IPS-11a (cell line): Measurements from ENCODE around the gene PHF21A.
A peak's percentile ranks its signal among the peaks of the same experiment; 100 is the strongest.

Source experiments
- H3K4me3 ChIP-seq: one replicate; pipeline ENCODE4 v1.5.1; 2013; ENCODE audit warnings: low read depth, low read length, control low read depth

PHF21A gene

DNA sequence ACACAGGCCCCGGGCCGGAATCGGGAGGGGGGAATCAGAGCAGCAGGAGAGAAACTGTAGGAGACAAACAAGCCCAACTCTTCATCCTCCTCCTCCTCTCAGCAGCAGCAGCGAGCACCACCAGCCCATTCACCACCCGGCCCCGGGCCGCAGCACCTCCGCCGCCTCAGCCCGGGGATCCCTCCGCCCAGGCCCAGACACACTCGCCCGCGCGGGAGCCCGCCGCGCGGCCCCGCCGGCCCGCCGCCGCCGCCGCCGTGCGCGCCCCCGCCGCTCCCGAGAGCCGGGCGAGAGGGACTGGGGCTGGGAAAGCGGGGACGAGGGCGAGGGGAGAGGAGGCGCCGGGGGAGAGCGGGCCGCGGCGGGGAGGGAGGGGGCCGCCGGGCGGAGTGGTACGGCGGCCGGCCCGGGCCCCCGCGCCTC, at the start of gene PHF21A:
Gene PHF21A, minus strand, starts transcription at position 154 of the 423 bp plus-strand sequence. CDS start 37,235 bp downstream, outside the sequence.
- H3K4me3 ChIP-seq, result peak within 1 kb of the TSS; percentile 68

DNA sequence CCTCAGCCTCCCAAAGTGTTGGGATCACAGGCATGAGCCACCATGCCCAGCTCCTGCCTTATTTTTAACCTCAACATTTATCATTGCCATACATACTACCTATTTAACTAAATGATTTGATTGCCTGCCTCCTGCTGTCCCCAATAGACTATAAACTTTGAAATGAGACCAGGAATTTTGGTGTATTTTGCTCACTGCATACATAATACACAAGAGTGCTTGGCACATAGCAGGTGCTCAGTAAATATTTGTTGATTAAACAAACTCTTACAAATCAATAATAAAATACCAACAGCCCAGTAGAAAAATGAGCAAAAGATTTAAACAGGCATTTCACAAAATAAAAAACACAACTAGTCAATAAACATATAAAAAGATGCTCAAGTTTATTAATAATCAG, 49.5 kb upstream of the PHF21A start:
- H3K4me3 ChIP-seq, result no peak overlapping the region

DNA sequence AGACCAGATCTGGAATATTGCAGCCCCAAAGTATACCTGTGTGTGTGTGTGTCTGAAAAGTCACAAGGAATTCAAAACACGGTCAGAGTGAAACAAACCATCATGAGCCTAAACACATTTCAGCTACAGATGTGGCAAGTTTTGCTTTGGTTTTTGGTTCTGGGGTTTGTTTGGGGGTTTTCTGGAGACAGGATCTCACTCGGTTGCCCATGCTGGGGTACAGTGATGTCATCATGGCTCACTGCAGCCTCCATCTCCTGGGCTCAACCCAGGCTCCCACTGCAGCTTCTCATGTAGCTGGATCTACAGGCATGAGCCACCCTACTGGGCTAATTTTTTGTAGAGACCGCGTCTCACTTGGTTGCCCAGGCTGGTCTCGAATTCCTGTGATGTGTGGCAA, 41.4 kb upstream of the PHF21A start:
- no peak overlapping the region for H3K4me3 ChIP-seq

DNA sequence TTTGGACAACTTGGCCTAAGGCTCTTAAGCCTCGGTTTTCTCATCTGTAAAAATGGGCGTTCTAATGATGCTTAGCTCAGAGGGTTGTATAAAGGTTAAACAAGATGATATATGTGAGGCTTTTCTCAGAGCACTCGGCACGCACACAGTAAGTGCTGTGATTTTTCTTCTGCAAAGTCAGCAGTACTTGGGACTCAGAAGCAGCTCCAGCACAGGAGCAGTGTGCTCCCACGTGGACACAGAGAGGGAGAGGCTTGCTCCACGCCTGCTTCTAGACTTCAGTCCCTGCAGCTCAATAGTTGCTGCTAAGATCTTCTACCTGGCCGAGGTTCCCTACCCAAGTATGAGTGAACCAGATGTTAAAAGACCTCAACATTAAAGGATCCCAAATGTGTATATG, 39.9 kb upstream of the PHF21A start:
- H3K4me3 ChIP-seq, result no peak overlapping the region

DNA sequence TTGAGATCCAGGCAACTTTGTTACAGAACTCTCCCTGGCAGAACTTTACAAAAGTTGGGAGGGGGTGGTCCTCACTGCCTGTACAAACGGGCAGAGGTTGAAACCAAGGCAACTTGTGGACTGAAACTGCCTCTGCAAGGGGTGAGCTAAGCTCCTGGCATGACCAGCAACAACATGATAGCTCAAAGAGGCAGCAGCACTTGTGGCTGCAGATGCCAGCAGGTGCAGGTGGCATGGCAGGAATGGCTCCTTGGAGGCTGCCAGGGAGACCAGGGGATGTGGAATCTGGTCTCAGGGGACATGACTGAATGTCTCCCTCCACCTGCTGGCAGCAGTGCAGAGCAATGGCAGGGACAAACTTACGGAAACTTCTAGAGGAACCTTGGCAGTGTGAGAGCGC, 38.8 kb upstream of the PHF21A start:
- no peak overlapping the region for H3K4me3 ChIP-seq

DNA sequence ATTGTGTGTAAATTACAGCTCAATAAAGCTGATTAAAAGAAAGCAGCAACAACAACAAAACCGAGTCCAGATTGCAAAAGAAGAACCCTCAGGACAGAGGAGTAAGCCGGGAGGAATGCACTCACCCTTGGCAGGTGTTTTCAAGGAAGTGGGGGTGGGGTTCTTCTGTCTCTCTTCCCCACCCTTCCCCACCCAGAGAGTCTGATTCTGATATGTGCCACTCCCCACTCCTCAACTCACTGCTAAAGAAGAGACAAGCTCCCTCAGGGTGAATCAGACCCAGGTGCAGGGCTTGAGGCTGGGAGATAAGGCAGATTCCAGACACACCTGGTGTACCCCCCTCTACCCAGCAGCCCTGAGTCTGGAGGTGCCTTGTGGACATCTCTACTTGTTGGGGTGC, 38.4 kb upstream of the PHF21A start:
- no peak overlapping the region for H3K4me3 ChIP-seq

DNA sequence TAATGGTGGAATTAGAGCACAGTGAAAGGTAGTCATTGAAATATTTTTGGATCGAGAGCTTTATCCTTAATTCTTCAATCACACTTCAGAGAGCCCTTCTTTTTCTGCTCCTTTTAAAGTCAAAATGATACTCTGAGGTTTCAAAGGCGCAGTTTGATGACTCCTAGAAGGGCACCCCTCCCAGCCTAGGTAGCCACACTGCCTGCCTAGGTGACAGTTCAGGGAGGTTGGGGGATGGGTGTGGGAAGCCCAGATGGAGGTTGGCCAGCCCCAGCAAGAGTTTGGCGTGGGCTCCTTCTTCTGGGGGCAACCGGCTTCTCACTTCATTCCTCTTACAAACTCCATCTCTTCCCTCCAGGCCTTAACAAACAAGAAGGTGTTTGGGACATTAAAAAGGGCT, 28.6 kb upstream of the PHF21A start:
- H3K4me3 ChIP-seq, result no peak overlapping the region

DNA sequence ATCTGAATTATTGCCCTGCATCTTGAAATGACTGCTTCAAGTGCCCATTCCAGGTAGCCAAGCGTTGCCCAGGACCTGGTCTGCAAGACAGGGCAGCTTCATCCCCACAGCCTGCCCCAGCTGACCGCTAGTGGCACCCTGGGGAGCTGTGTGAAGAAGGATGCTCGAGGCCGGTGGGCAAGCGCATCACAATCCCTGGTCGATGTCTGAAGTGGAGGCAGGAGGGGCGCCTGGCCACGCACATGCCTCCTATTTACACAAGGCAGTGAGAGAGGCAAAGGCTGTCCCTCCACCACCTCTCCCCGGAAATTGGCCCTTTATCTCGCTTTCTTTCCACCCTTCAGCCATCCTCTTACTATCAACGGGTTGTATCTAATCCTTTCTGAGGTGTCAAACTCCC, 28.1 kb upstream of the PHF21A start:
- H3K4me3 ChIP-seq, result no peak overlapping the region

DNA sequence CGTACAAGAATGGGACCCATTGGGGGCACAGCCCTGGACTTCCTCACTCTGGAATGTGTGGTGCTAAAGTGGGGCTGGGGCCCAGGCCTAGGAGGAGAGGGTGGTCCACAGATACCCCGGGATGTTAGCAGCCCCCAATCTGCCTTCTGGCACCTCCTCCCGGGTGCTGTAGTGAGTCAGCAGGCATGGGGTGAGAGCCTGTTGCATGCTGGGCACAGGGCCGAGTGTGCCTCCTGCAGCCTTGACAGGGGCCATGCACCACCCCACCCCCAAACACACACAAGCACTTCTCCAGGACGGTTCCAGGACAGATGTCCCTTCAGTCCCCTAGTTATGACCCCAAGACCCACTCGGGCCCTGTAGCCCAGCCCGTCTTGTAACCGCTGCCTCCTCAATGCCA, 23.5 kb upstream of the PHF21A start:
- H3K4me3 ChIP-seq, result no peak overlapping the region

DNA sequence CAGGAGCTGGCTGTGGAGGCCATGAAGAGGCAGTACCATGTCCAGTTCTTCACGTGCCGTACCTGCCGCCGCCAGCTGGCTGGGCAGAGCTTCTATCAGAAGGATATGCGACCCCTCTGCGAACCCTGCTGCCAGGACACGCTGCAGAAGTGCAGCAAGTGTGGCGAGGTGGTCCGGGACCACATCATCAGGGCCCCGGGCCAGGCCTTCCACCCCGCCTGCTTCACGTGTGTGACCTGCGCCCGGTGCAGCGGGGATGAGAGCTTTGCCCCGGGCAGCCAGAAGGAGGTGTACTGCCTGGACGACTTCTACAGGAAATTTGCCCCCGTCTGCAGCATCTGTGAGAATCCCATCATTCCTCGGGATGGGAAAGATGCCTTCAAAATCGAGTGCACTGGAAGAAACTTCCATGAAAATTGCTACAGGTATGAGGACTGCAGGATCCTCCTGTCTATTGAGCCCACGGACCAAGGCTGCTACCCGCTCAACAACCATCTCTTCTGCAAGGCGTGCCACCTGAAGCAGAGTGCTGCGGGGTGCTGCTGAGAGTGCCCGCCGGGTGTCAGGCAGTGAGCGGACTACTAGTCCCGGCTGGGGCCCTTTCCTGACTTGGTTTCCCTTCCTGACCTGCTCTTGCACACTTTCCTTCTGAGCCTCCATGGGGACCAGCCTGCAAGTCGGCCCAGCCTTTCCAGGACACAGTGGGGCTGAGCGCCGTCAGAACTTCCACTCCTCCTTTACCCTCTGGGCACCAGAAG, 22.0 kb upstream of the PHF21A start:
- no peak overlapping the region for H3K4me3 ChIP-seq

DNA sequence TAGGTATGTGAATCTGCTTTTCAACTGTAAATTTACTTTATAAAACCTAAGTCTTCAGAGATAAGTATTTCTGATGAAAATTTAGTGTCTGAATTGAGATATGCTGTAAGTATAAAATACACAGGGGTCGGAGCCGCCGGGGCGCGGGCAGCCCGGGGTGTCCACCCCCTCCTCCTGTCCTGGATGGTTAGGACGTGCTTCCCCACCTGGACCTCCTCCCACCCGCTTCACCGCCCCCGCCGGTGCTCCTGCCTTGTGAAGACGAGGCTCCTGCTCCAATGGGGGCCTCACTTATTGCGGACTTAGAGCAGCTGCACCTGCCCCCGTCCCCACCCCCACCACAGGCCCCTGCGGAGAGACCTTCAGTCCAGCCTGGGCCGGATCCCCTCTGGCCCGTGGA, 21.3 kb upstream of the PHF21A start:
- H3K4me3 ChIP-seq, result no peak overlapping the region

DNA sequence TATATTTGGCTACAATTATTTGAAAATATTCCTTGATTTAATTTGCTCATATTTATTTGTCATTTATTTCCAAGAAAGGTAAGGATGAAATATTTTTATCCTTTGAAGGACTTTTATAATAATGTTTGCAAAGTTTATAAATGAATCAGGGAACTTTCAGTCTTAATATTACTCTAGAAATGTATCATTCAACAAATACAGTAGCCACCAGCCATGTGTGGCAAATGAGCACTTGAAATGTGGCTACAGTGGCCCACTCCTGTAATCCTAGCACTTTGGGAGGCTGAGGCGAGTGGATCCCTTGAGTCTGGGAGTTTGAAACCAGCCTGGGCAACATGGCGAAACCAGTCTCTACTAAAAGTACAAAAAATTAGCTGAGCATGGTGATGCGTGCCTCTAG, 20.3 kb upstream of the PHF21A start:
- no peak overlapping the region for H3K4me3 ChIP-seq

DNA sequence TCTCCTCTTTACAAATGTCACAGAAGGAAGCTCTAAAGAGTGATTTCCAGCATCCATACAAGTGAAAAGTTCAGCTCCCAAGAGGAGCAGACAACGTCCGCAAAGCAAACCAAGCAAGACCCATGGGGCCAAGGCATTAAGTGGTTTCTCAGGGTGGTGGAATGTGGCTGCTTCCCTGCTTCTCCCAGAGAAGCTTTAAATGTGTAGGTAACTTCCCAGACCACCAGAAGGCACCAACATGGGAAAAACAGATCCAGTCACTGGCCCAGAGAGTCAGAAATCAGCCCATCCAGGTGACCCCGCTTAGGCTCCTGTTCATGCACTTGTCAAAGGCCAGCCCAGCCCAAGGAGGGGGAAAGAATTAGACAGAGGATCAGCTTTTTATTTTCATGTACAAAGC, 13.3 kb upstream of the PHF21A start:
- no peak overlapping the region for H3K4me3 ChIP-seq

DNA sequence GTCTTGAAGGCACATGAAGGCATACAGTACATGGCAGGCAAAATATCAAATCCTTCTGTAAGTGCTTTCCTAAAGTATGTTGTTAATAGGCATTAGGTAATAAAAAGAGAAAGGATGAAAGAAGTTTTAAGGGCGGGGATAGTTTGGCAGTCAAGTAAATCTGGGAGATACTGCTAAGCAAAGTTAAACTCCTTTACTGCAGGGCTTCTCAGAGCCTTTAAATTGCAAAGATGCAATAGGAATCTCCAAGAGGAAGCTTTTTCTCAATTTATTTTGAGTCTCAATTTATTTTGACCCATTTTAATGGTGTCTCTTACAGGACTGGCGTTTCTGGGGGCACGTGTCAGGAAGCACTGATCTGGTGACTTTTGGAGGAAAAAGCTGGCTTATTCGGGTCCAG, 12.8 kb upstream of the PHF21A start:
- H3K4me3 ChIP-seq, result no peak overlapping the region

DNA sequence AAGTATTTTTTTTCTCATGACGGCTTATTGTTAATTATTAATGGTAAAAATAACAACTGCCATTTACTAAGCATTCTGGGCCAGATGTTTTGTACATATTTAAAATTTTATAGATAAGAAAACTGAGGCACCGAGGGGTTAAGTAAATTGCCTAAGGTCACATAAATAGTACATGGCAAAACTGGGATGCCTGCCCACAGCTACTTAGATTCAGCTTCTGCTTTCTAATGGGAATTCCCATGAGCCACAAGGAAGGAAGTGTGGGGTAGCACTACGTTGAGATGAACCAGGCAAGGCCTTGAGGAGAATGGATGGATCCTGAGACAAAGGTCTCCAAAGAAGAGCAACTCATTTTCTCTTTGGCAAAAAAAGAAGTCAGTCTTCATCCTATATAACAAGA, 11.9 kb upstream of the PHF21A start:
- H3K4me3 ChIP-seq, result no peak overlapping the region

DNA sequence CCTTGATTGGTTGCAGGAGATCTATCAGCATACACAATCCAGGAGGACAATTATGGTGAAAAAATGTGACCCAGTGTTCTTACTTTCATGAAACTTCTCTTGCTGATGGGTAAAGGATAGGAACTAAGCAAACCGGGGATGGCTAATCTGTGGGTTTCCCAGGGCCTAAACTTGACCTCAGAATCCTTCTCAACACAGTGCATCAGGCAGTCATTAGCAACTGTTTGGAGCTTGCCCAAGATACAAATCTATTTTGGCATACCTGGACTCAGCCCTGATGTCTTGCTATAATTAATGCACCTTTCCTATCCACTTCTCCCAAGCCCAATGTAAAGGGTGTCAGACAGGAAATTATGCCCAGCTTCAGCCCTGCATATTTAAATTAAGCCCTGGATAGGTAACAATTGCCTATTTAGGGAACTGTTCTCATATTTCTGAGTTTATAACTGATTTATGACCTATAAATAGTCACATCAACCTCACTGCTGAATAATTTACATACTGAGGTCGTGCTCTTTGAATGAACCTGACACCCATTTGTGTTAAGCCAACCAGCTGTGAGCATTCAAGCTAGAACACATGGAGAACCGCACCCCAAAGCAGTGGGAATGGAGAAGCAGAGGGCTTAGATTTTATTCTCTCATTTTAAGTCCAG, 9.2 kb upstream of the PHF21A start:
- H3K4me3 ChIP-seq, result no peak overlapping the region

DNA sequence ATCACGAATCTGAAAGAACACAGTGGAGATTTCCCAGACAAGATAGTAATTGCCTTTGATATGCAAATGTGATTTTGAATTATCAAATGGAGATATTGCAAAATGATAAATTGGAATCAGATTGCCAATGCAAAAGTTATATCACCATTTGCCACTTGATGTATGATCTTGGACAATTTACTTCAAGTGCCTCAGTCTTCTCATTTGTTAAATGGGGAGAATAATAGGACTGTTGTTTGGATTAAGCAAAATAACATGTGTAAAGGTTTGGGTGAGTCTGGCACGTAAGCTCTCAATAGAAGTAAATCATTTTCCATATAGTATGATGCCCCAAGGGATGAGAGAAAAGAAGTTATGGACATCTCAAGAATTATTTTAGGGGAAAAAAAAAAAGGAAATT, 7.9 kb upstream of the PHF21A start:
- H3K4me3 ChIP-seq, result no peak overlapping the region

DNA sequence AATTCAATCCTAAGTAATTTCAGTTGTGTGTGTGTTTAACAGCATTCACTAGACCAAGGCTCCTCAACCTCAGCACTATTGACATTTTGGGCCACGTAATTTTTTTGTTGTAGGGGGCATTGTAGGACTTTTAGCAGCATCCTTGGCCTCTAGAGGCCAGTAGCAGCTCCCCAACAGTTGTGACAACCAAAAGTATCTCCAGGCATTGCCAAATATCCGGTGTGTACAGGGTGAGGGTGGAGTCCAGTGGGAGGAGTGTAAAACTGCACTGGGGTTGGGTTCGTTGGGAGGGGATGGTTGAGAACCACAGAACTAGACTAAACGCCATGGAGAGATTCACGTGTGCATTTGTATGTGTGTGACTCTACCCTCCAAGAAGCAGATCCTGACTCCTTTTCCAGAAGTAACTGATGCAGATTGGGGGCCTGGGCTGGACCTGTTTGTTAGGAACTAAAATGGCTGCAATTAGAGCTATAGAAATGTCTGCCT, 5.9 kb upstream of the PHF21A start:
- no peak overlapping the region for H3K4me3 ChIP-seq

DNA sequence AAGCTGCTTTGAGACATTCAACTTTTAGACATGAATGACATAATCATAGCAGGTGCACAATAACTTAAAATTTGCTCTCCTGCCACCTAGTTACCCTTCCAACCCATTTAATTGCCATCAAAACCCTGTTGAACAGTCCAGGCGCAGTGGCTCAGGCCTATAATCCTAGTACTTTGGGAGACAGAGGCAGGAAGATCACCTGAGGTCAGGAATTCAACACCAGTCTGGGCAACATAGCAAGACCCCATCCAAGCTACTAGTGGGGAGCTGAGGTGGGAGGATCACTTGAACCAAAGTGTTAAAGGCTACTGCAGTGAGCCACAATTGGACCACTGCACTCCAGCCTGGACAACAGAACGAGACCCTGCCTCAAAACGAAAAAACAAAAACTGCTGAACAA, 4.0 kb upstream of the PHF21A start:
- no peak overlapping the region for H3K4me3 ChIP-seq

DNA sequence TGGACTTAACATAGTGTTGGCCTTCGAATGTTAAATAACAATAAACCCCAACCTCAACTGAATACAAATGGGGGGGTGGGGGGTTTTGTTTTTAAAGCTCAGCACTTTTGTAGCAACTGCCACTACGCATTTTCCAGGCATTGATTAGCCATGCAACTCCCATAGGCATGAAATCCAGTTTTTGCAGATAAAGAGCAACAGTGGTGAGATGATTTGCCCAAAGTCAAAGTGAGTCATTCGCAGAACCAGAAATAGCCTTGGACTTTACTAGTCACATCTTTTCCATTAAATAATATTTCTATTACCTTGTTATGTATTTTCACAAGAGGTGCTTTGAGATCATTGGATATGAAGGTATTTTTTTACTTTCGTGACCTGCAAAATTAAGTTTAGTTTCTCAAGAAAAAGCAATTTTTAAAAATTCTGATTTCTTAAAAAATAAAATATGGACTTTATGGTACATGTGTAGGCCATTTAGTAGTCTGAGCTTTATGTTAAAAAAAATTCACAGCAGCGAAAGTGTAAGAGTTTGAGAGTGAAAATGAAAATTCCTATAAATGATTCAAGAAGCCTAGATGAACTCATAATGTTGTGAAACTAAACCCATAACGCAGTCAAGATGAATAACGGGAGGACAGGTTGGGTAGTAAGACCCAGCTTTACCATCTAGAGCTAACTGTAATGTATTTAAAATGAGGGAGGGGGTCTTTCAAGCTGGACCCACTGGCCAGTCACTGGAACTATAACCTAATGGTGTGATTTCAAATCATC, 1.9 kb upstream of the PHF21A start:
- peak overlapping the region; percentile 61 for H3K4me3 ChIP-seq

DNA sequence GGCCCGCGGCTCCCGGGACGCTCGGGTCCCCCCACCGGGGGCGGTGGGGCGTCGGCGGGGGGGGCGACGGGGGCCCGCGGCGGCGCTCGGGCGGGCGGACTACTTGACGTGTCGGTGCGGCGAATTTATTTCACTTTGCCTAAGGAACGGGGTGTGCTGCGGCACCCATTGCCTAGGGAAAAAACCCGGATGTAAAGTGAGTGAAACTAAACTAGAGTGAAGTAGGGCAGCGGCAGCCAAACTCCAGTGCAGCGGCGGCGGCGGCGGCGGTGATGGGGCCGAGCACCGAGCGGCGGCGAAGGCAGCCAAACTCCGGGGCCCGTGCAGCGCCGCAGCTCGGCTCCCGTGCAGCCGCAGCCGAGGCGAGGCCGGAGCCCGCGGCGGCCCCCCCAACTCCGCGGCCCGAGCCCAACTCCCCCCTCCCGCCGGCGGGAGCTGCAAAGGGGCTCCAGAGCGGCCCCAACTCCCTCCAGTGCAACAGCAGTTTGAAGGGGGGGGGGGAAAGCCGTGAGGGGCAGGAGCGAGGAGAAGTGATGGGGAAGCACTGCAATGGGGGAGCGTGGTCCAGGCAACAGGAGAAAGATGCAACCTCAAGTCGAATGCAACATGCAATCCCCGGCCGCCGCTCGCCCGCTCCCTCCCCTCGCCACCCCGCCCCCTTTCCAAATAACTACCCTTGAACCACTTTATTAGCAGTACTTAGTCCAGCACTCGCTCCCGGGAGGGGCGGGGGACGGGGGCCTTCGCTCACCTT, 647 bp upstream of the PHF21A start:
- peak overlapping the region; percentile 61 for H3K4me3 ChIP-seq
